Effector CD8-positive, alpha-beta T cell (primary cell): ENCODE measurements around the gene HSD17B1.
"Not testable (repeated sequence)": the region's sequence is repeated elsewhere in the genome, so short reads cannot be mapped to it uniquely, and the experiment has no call there.

ENCODE experiments used
- DNase-seq: peaks from one replicate; lab custom pipeline; 2025; lab: John Stamatoyannopoulos, UW
- total RNA-seq, 4 experiments: gene quantifications; one replicate each; lab custom pipeline; 2026; lab: John Stamatoyannopoulos, UW

The HSD17B1 gene
- 0.37 to 0.62 (median 0.56) reads per million in 4 experiments for total RNA-seq

GRCh38 chr17:42552736-42553135 lies at the start of gene HSD17B1:
HSD17B1 (plus strand) TSS chr17:42552923; CDS start chr17:42552934, 11 bp downstream.
- not testable (repeated sequence) for DNase-seq

GRCh38 chr17:42502926-42503325 lies 49.8 kb upstream of the HSD17B1 start:
- no peak for DNase-seq

- no peak for DNase-seq
Observed at GRCh38 chr17:42507671-42508070, 45.1 kb upstream of the HSD17B1 start.

GRCh38 chr17:42508426-42509165 lies 44.1 kb upstream of the HSD17B1 start:
- no peak for DNase-seq

- no peak for DNase-seq
Observed at GRCh38 chr17:42509409-42509808, 43.3 kb upstream of the HSD17B1 start.

GRCh38 chr17:42509841-42510240 lies 42.9 kb upstream of the HSD17B1 start:
- DNase-seq, result no peak

- no peak for DNase-seq
Observed at GRCh38 chr17:42512246-42512645, 40.5 kb upstream of the HSD17B1 start.

GRCh38 chr17:42512733-42513251 lies 39.9 kb upstream of the HSD17B1 start:
- DNase-seq, result no peak

GRCh38 chr17:42513686-42514085 lies 39.0 kb upstream of the HSD17B1 start:
- no peak for DNase-seq

GRCh38 chr17:42514279-42514678 lies 38.4 kb upstream of the HSD17B1 start:
- DNase-seq, result no peak

GRCh38 chr17:42514867-42515266 lies 37.9 kb upstream of the HSD17B1 start:
- DNase-seq, result no peak

- DNase-seq, result peak; percentile 79
Observed at GRCh38 chr17:42517516-42517915, 35.2 kb upstream of the HSD17B1 start.

- no peak for DNase-seq
Observed at GRCh38 chr17:42518046-42518754, 34.5 kb upstream of the HSD17B1 start.

GRCh38 chr17:42518755-42519545 lies 33.8 kb upstream of the HSD17B1 start:
- no peak for DNase-seq

- DNase-seq, result no peak
Observed at GRCh38 chr17:42519546-42520491, 32.9 kb upstream of the HSD17B1 start.

- peak; percentile 26 for DNase-seq
Observed at GRCh38 chr17:42520540-42520951, 32.2 kb upstream of the HSD17B1 start.

GRCh38 chr17:42521036-42521435 lies 31.7 kb upstream of the HSD17B1 start:
- DNase-seq, result no peak

GRCh38 chr17:42521666-42522262 lies 31.0 kb upstream of the HSD17B1 start:
- no peak for DNase-seq

- DNase-seq, result no peak
Observed at GRCh38 chr17:42522263-42522790, 30.4 kb upstream of the HSD17B1 start.

- no peak for DNase-seq
Observed at GRCh38 chr17:42522798-42523278, 29.9 kb upstream of the HSD17B1 start.
